WTC11 (cell line): ENCODE data around the gene FAM163A. TPM values are rescaled to one million over a fixed set of nuclear protein-coding genes. Genes with fewer than 3 reads are reported as not detected.

Experiments
- ATAC-seq: fragments of 200-7000 bp; cut with Tn5 transposase; 2 replicates; pipeline ENCODE4 v1.10.0; 2021; ENCODE audit warnings: mild to moderate bottlenecking, moderate library complexity
- CTCF ChIA-PET: fragments of 300-600 bp; sonication (Branson Sonifier 250); formaldehyde crosslinking; loops from one replicate; lab custom pipeline; 2021; ENCODE audit warnings: antibody characterized with exemption; lab: Charles Lee
- POLR2A ChIA-PET: fragments of 350-600 bp; sonication (Branson Sonifier 250); formaldehyde crosslinking; loops from one replicate; lab custom pipeline; 2021; ENCODE audit warnings: antibody characterized with exemption; lab: Charles Lee
- DNase-seq: peaks from one replicate; pipeline ENCODE4 v3.0.0; 2021; ENCODE audit warnings: low spot score
- H3K27ac Mint-ChIP-seq: 2 replicates; pipeline ENCODE4 v1.8.0; 2021; ENCODE audit warnings: mixed read lengths
- H3K27me3 Mint-ChIP-seq: 2 replicates; pipeline ENCODE4 v1.8.0; 2021; ENCODE audit warnings: low read depth, mild to moderate bottlenecking, moderate library complexity, mixed read lengths
- H3K36me3 Mint-ChIP-seq: 2 replicates; pipeline ENCODE4 v1.8.0; 2021; ENCODE audit warnings: mixed read lengths
- H3K4me1 Mint-ChIP-seq: 2 replicates; pipeline ENCODE4 v1.8.0; 2022; ENCODE audit warnings: mixed read lengths
- H3K4me3 Mint-ChIP-seq: 2 replicates; pipeline ENCODE4 v1.8.0; 2021; ENCODE audit warnings: mild to moderate bottlenecking, moderate library complexity, mixed read lengths
- H3K9me3 Mint-ChIP-seq: 2 replicates; pipeline ENCODE4 v1.8.0; 2021; ENCODE audit warnings: mixed read lengths
- EMX1 ChIP-seq: fragments of 250-450 bp; sonication (Bioruptor Pico); IDR thresholded peaks from 2 replicates; pipeline ENCODE4 v1.8.0; 2021; ENCODE audit warnings: mild to moderate bottlenecking
- FOXP1 ChIP-seq: sonication (generic); formaldehyde crosslinking; IDR thresholded peaks from 2 replicates; pipeline ENCODE4 v1.8.0; 2022; ENCODE audit warnings: missing genetic modification reagents, mild to moderate bottlenecking, moderate library complexity, borderline replicate concordance
- HMGXB4 ChIP-seq: sonication (generic); formaldehyde crosslinking; IDR thresholded peaks from 2 replicates; pipeline ENCODE4 v1.8.1; 2023; ENCODE audit warnings: mild to moderate bottlenecking, moderate library complexity, missing genetic modification reagents
- IRF1 ChIP-seq: sonication (generic); formaldehyde crosslinking; IDR thresholded peaks from 2 replicates; pipeline ENCODE4 v1.8.0; 2023; ENCODE audit warnings: missing genetic modification reagents
- MXD4 ChIP-seq: fragments of 250-450 bp; sonication (Bioruptor Pico); IDR thresholded peaks from 2 replicates; pipeline ENCODE4 v1.8.0; 2021; ENCODE audit warnings: mild to moderate bottlenecking, moderate library complexity, borderline replicate concordance
- NR2C2 ChIP-seq: sonication (generic); formaldehyde crosslinking; IDR thresholded peaks from 2 replicates; pipeline ENCODE4 v1.8.0; 2022; ENCODE audit warnings: mild to moderate bottlenecking, missing genetic modification reagents
- ZBTB43 ChIP-seq: sonication (generic); formaldehyde crosslinking; IDR thresholded peaks from 2 replicates; pipeline ENCODE4 v1.8.1; 2023; ENCODE audit warnings: mild to moderate bottlenecking, missing genetic modification reagents
- ZNF416 ChIP-seq: fragments of 250-450 bp; sonication (Bioruptor Pico); IDR thresholded peaks from 2 replicates; pipeline ENCODE4 v1.9.0; 2021; ENCODE audit warnings: mild to moderate bottlenecking, inconsistent platforms
- ZNF425 ChIP-seq: fragments of 250-450 bp; sonication (Bioruptor Pico); conservative IDR thresholded peaks from 2 replicates; pipeline ENCODE4 v1.9.0; 2021; ENCODE audit warnings: mild to moderate bottlenecking
- total RNA-seq: library from RNA; stranded (reverse); gene quantifications from 3 replicates; pipeline ENCODE4 v1.2.3, GENCODE V29; 2021
- TF ChIP-seq, protein P1 (sequence below): sonication (generic); formaldehyde crosslinking; IDR thresholded peaks from 2 replicates; pipeline ENCODE4 v1.8.0; 2022; ENCODE audit warnings: mild to moderate bottlenecking, missing genetic modification reagents
- TF ChIP-seq, protein P2 (sequence below): sonication (generic); formaldehyde crosslinking; IDR thresholded peaks from 2 replicates; pipeline ENCODE4 v1.8.1; 2022; ENCODE audit warnings: low read depth, mild to moderate bottlenecking, moderate library complexity, missing genetic modification reagents, borderline replicate concordance
- TF ChIP-seq, protein P3 (sequence below): sonication (generic); formaldehyde crosslinking; IDR thresholded peaks from 2 replicates; pipeline ENCODE4 v1.8.1; 2023; ENCODE audit warnings: mild to moderate bottlenecking, missing genetic modification reagents, borderline replicate concordance
- TF ChIP-seq, protein P4 (sequence below): sonication (generic); formaldehyde crosslinking; IDR thresholded peaks from 2 replicates; pipeline ENCODE4 v1.8.1; 2023; ENCODE audit warnings: mild to moderate bottlenecking, missing genetic modification reagents
- TF ChIP-seq, protein P5 (sequence below): fragments of 250-450 bp; sonication (Bioruptor Pico); IDR thresholded peaks from 2 replicates; pipeline ENCODE4 v1.9.0; 2021; ENCODE audit warnings: mild to moderate bottlenecking

The FAM163A gene
- total RNA-seq, 1 experiment from 2014 or later, result 0.07 TPM

GRCh38 chr1:179828554-179829110 is 85.5 kb downstream of the FAM163A start (continued):
- TF ChIP-seq, protein P1, sequence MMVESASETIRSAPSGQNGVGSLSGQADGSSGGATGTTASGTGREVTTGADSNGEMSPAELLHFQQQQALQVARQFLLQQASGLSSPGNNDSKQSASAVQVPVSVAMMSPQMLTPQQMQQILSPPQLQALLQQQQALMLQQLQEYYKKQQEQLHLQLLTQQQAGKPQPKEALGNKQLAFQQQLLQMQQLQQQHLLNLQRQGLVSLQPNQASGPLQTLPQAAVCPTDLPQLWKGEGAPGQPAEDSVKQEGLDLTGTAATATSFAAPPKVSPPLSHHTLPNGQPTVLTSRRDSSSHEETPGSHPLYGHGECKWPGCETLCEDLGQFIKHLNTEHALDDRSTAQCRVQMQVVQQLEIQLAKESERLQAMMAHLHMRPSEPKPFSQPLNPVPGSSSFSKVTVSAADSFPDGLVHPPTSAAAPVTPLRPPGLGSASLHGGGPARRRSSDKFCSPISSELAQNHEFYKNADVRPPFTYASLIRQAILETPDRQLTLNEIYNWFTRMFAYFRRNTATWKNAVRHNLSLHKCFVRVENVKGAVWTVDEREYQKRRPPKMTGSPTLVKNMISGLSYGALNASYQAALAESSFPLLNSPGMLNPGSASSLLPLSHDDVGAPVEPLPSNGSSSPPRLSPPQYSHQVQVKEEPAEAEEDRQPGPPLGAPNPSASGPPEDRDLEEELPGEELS (CRISPR knock-in tag), result no peak

DNA sequence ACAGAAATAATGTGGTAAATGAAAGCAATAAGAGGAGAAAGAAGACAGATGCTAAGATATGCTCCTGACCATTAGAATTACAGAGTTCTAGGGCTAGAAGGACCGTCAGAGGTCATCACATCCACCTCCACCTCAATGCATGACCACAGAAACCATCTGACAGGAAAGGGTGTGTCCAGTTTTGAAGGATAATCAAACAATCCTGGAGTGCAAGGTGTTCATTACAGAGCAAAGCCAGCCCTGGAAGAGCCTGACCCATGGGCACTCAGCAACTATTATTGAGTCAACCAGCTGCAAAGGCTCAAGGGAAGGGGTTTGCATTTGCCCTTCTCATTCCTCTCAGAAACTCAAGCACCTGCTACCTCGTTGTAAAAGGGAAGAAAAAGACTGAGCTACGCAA is 88.1 kb downstream of the FAM163A start:
- H3K27ac Mint-ChIP-seq, result no peak overlapping the region
- TF ChIP-seq, protein P2, sequence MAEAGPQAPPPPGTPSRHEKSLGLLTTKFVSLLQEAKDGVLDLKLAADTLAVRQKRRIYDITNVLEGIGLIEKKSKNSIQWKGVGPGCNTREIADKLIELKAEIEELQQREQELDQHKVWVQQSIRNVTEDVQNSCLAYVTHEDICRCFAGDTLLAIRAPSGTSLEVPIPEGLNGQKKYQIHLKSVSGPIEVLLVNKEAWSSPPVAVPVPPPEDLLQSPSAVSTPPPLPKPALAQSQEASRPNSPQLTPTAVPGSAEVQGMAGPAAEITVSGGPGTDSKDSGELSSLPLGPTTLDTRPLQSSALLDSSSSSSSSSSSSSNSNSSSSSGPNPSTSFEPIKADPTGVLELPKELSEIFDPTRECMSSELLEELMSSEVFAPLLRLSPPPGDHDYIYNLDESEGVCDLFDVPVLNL, result no peak
- TF ChIP-seq FOXP1 (CRISPR knock-in tag) (no peak), ZBTB43 (no peak), ZNF416 (CRISPR knock-in tag) (no peak), MXD4 (CRISPR knock-in tag) (no peak), EMX1 (CRISPR knock-in tag) (no peak), HMGXB4 (no peak), ZNF425 (no peak), IRF1 (CRISPR knock-in tag) (no peak), NR2C2 (CRISPR knock-in tag) (no peak)
- TF ChIP-seq, protein P3, sequence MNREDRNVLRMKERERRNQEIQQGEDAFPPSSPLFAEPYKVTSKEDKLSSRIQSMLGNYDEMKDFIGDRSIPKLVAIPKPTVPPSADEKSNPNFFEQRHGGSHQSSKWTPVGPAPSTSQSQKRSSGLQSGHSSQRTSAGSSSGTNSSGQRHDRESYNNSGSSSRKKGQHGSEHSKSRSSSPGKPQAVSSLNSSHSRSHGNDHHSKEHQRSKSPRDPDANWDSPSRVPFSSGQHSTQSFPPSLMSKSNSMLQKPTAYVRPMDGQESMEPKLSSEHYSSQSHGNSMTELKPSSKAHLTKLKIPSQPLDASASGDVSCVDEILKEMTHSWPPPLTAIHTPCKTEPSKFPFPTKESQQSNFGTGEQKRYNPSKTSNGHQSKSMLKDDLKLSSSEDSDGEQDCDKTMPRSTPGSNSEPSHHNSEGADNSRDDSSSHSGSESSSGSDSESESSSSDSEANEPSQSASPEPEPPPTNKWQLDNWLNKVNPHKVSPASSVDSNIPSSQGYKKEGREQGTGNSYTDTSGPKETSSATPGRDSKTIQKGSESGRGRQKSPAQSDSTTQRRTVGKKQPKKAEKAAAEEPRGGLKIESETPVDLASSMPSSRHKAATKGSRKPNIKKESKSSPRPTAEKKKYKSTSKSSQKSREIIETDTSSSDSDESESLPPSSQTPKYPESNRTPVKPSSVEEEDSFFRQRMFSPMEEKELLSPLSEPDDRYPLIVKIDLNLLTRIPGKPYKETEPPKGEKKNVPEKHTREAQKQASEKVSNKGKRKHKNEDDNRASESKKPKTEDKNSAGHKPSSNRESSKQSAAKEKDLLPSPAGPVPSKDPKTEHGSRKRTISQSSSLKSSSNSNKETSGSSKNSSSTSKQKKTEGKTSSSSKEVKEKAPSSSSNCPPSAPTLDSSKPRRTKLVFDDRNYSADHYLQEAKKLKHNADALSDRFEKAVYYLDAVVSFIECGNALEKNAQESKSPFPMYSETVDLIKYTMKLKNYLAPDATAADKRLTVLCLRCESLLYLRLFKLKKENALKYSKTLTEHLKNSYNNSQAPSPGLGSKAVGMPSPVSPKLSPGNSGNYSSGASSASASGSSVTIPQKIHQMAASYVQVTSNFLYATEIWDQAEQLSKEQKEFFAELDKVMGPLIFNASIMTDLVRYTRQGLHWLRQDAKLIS (CRISPR knock-in tag), result no peak
- TF ChIP-seq, protein P4, sequence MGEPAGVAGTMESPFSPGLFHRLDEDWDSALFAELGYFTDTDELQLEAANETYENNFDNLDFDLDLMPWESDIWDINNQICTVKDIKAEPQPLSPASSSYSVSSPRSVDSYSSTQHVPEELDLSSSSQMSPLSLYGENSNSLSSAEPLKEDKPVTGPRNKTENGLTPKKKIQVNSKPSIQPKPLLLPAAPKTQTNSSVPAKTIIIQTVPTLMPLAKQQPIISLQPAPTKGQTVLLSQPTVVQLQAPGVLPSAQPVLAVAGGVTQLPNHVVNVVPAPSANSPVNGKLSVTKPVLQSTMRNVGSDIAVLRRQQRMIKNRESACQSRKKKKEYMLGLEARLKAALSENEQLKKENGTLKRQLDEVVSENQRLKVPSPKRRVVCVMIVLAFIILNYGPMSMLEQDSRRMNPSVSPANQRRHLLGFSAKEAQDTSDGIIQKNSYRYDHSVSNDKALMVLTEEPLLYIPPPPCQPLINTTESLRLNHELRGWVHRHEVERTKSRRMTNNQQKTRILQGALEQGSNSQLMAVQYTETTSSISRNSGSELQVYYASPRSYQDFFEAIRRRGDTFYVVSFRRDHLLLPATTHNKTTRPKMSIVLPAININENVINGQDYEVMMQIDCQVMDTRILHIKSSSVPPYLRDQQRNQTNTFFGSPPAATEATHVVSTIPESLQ (CRISPR knock-in tag), result no peak
- TF ChIP-seq, protein P5, sequence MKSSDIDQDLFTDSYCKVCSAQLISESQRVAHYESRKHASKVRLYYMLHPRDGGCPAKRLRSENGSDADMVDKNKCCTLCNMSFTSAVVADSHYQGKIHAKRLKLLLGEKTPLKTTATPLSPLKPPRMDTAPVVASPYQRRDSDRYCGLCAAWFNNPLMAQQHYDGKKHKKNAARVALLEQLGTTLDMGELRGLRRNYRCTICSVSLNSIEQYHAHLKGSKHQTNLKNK (CRISPR knock-in tag), result no peak
- no peaks in the 10 kb centered on the region; the same call in none of the 2 replicates for H3K27me3 Mint-ChIP-seq
- ATAC-seq (no peak), DNase-seq (no peak)
- H3K4me3 Mint-ChIP-seq, result no peak overlapping the region
- peaks cover 24% of the 10 kb centered on the region for H3K4me1 Mint-ChIP-seq
- ChIA-PET POLR2A (no interaction called here), CTCF (interaction anchor here (0.8 to 2.6 kb wide), 3 partner anchors 16 to 125 kb away, joined by 4 to 9 read pairs (median 6); no protein-coding TSS in a partner anchor)
- no peaks in the 10 kb centered on the region for H3K36me3 Mint-ChIP-seq
- H3K9me3 Mint-ChIP-seq, result no peaks in the 10 kb centered on the region
